Epithelial cell of proximal tubule (primary cell): ENCODE results near the gene FCHSD1. TPM values are rescaled to one million over a fixed set of nuclear protein-coding genes. Genes with fewer than 3 reads are reported as not detected.

Experiments
- DNase-seq: peaks from one replicate; pipeline ENCODE4 v3.0.0-alpha.2; 2011; ENCODE audit warnings: low read depth
- H3K4me3 ChIP-seq: 2 replicates; pipeline ENCODE4 v1.5.1; 2011; ENCODE audit warnings: low read depth, mild to moderate bottlenecking, low read length
- CTCF ChIP-seq: conservative IDR thresholded peaks from 2 replicates; pipeline ENCODE4 v1.5.1; 2012; ENCODE audit warnings: low read depth, mild to moderate bottlenecking, low read length
- total RNA-seq: library from RNA; depleted of rRNA; stranded (reverse); fragments of >200 nt; gene quantifications from 2 replicates; pipeline ENCODE4 v1.2.3, GENCODE V29; 2015

FCHSD1 gene
- total RNA-seq, 1 donor from 2014 or later: 43.1 TPM

- no peak overlapping the region for H3K4me3 ChIP-seq
- TF ChIP-seq CTCF: no peak
- peak; percentile 29 for DNase-seq
Measured at GRCh38 chr5:141654298-141654697, 3.1 kb upstream of the FCHSD1 start.

GRCh38 chr5:141651728-141652105 is 499 bp upstream of the FCHSD1 start:
- TF ChIP-seq CTCF: no peak
- H3K4me3 ChIP-seq: peak overlapping the region; percentile 89
- no peak for DNase-seq

- DNase-seq: no peak
- H3K4me3 ChIP-seq: no peak overlapping the region
- no peak for TF ChIP-seq CTCF
Measured at GRCh38 chr5:141649972-141650371, 1.2 kb downstream of the FCHSD1 start.

- no peak for DNase-seq
- no peak overlapping the region for H3K4me3 ChIP-seq
Measured at GRCh38 chr5:141649056-141649688, 2.0 kb downstream of the FCHSD1 start.

GRCh38 chr5:141647851-141648250 is 3.4 kb downstream of the FCHSD1 start:
- H3K4me3 ChIP-seq: no peak overlapping the region
- no peak for DNase-seq
- no peak for TF ChIP-seq CTCF

More at GRCh38 chr5:141649056-141649688, 2.0 kb downstream of the FCHSD1 start:
- TF ChIP-seq CTCF: no peak

- H3K4me3 ChIP-seq: no peak overlapping the region
- no peak for TF ChIP-seq CTCF
- DNase-seq: no peak
Measured at GRCh38 chr5:141647242-141647641, 4.0 kb downstream of the FCHSD1 start.

GRCh38 chr5:141646026-141646425 is 5.2 kb downstream of the FCHSD1 start:
- TF ChIP-seq CTCF: no peak
- H3K4me3 ChIP-seq: no peak overlapping the region
- no peak for DNase-seq
